HepG2 (cell line): ENCODE data around the gene ACSS3. TPM values are rescaled to one million over a fixed set of nuclear protein-coding genes. Genes with fewer than 3 reads are reported as not detected.

Source experiments
- ARID3A ChIP-seq: IDR thresholded peaks from 2 replicates; pipeline ENCODE4 v1.6.1; 2012; ENCODE audit warnings: low read depth, low read length, improper control_type of control experiment
- IRF1 ChIP-seq: sonication (generic); formaldehyde crosslinking; IDR thresholded peaks from 2 replicates; pipeline ENCODE4 v1.4.0; 2020; ENCODE audit warnings: low read depth, mild to moderate bottlenecking, missing genetic modification reagents
- NR2C2 ChIP-seq: sonication (generic); formaldehyde crosslinking; IDR thresholded peaks from 2 replicates; pipeline ENCODE4 v1.4.0; 2020; ENCODE audit warnings: missing genetic modification reagents, mild to moderate bottlenecking, moderate library complexity, borderline replicate concordance
- SCMH1 ChIP-seq: sonication (generic); formaldehyde crosslinking; IDR thresholded peaks from 2 replicates; pipeline ENCODE4 v1.9.0; 2021; ENCODE audit warnings: missing genetic modification reagents, mild to moderate bottlenecking, borderline replicate concordance
- SMAD1 ChIP-seq: sonication (generic); formaldehyde crosslinking; IDR thresholded peaks from 2 replicates; pipeline ENCODE4 v1.4.0; 2020; ENCODE audit warnings: missing genetic modification reagents, low read depth, mild to moderate bottlenecking, borderline replicate concordance
- SP5 ChIP-seq: IDR thresholded peaks from 2 replicates; pipeline ENCODE4 v1.6.1; 2016; ENCODE audit warnings: low read depth, borderline replicate concordance
- XRCC5 ChIP-seq: fragments of 200-400 bp; formaldehyde crosslinking; optimal IDR thresholded peaks from 2 replicates; pipeline ENCODE3; 2017; ENCODE audit warnings: mild to moderate bottlenecking, low read length
- ZMYM2 ChIP-seq: sonication (generic); formaldehyde crosslinking; IDR thresholded peaks from 2 replicates; pipeline ENCODE4 v1.8.0; 2022; ENCODE audit warnings: mild to moderate bottlenecking, missing genetic modification reagents
- ZNF251 ChIP-seq: sonication (generic); formaldehyde crosslinking; IDR thresholded peaks from 2 replicates; pipeline ENCODE4 v1.9.0; 2021; ENCODE audit warnings: mild to moderate bottlenecking, missing genetic modification reagents
- ZNF256 ChIP-seq: sonication (generic); formaldehyde crosslinking; conservative IDR thresholded peaks from 2 replicates; pipeline ENCODE4 v1.4.0; 2020; ENCODE audit warnings: missing genetic modification reagents
- ZNF484 ChIP-seq: sonication (generic); formaldehyde crosslinking; IDR thresholded peaks from 2 replicates; pipeline ENCODE4 v1.5.1; 2020; ENCODE audit warnings: mild to moderate bottlenecking, low read depth, missing genetic modification reagents, borderline replicate concordance
- ZNF580 ChIP-seq: IDR thresholded peaks from 2 replicates; pipeline ENCODE4 v1.6.1; 2016; ENCODE audit warnings: low read depth, borderline replicate concordance
- ZNF672 ChIP-seq: sonication (generic); formaldehyde crosslinking; IDR thresholded peaks from 2 replicates; pipeline ENCODE4 v1.8.1; 2022; ENCODE audit warnings: missing genetic modification reagents
- ZNF891 ChIP-seq: sonication (generic); formaldehyde crosslinking; IDR thresholded peaks from 2 replicates; pipeline ENCODE4 v1.5.0; 2020; ENCODE audit warnings: mild to moderate bottlenecking, missing genetic modification reagents
- polyA plus RNA-seq, 8 experiments: library from polyadenylated mRNA; depleted of rRNA in 3 of 8; stranded (reverse) in 7 of 8; unstranded in 1 of 8; fragments of >200 nt; fragmentation: Illumina TruSeq in 4 of 8; extraction: Trizol in 4 of 8; gene quantifications; 2 replicates each; pipeline versions ENCODE4 v1.2.1 to v1.2.3, GENCODE V29; 2011 to 2016; ENCODE audit warnings: low read depth in 4 of 8, missing spikeins in 1 of 8, mixed read lengths in 1 of 8; ENCODE audit not compliant: insufficient read depth in 1 of 8
- total RNA-seq, 5 experiments: library from RNA; depleted of rRNA; stranded (reverse); fragments of >200 nt; fragmentation: Illumina TruSeq; extraction: Trizol; gene quantifications; 2 replicates each; pipeline ENCODE4 v1.2.3, GENCODE V29; 2016; ENCODE audit warnings: low read depth in 1 of 5
- TF ChIP-seq, protein P1 (sequence below): fragments of 450-650 bp; IDR thresholded peaks from 2 replicates; pipeline ENCODE4 v1.6.1; 2017
- TF ChIP-seq, protein P2 (sequence below): sonication (generic); formaldehyde crosslinking; IDR thresholded peaks from 2 replicates; pipeline ENCODE4 v1.8.0; 2022; ENCODE audit warnings: missing genetic modification reagents, mild to moderate bottlenecking, moderate library complexity, borderline replicate concordance
- TF ChIP-seq, protein P3 (sequence below): sonication (generic); formaldehyde crosslinking; IDR thresholded peaks from 2 replicates; pipeline ENCODE4 v1.9.0; 2021; ENCODE audit warnings: mild to moderate bottlenecking, missing genetic modification reagents

ACSS3 gene
- total and polyA plus RNA-seq, 2 of the 13 experiments (the other 11 are each of a cell fraction or from before 2014, with no cell fraction given) = 79.5 to 86.3 TPM

DNA sequence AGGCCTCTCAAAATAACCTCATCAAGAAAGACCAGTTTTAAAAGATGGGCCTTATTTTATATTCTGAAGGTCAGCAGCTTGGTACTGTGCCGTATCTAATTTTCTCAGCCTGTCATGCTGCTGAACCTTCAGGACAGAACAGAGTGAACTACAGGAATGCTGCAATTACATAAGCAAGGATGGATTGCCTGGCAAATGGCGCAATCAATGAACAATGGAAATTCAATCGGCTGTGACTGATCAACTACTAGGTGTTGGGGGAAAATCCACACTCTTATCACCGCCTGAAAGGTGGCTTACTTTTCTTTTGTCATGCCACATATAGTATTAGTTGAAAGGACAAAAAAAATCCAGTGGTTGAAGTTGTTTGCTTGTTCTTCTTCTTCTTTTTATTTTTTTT lies 8.5 kb downstream of the ACSS3 start (continued):
- TF ChIP-seq, protein P1, sequence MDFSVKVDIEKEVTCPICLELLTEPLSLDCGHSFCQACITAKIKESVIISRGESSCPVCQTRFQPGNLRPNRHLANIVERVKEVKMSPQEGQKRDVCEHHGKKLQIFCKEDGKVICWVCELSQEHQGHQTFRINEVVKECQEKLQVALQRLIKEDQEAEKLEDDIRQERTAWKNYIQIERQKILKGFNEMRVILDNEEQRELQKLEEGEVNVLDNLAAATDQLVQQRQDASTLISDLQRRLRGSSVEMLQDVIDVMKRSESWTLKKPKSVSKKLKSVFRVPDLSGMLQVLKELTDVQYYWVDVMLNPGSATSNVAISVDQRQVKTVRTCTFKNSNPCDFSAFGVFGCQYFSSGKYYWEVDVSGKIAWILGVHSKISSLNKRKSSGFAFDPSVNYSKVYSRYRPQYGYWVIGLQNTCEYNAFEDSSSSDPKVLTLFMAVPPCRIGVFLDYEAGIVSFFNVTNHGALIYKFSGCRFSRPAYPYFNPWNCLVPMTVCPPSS = no peak
- TF ChIP-seq SP5 (CRISPR knock-in tag) (no peak), ARID3A (peak; percentile 93), ZNF891 (CRISPR knock-in tag) (no peak), SCMH1 (no peak), ZNF484 (no peak), ZNF256 (no peak), ZNF251 (CRISPR knock-in tag) (no peak), SMAD1 (CRISPR knock-in tag) (no peak), NR2C2 (no peak), ZNF672 (CRISPR knock-in tag) (no peak), XRCC5 (no peak), ZNF580 (CRISPR knock-in tag) (peak; percentile 77; the same call in 1 of the 2 replicates), ZMYM2 (CRISPR knock-in tag) (0 out of 2 replicates have a peak, but pooled peaks have one; percentile 29), IRF1 (no peak)
- TF ChIP-seq, protein P2, sequence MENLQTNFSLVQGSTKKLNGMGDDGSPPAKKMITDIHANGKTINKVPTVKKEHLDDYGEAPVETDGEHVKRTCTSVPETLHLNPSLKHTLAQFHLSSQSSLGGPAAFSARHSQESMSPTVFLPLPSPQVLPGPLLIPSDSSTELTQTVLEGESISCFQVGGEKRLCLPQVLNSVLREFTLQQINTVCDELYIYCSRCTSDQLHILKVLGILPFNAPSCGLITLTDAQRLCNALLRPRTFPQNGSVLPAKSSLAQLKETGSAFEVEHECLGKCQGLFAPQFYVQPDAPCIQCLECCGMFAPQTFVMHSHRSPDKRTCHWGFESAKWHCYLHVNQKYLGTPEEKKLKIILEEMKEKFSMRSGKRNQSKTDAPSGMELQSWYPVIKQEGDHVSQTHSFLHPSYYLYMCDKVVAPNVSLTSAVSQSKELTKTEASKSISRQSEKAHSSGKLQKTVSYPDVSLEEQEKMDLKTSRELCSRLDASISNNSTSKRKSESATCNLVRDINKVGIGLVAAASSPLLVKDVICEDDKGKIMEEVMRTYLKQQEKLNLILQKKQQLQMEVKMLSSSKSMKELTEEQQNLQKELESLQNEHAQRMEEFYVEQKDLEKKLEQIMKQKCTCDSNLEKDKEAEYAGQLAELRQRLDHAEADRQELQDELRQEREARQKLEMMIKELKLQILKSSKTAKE = no peak; the same call in 1 of the 2 replicates
- TF ChIP-seq, protein P3, sequence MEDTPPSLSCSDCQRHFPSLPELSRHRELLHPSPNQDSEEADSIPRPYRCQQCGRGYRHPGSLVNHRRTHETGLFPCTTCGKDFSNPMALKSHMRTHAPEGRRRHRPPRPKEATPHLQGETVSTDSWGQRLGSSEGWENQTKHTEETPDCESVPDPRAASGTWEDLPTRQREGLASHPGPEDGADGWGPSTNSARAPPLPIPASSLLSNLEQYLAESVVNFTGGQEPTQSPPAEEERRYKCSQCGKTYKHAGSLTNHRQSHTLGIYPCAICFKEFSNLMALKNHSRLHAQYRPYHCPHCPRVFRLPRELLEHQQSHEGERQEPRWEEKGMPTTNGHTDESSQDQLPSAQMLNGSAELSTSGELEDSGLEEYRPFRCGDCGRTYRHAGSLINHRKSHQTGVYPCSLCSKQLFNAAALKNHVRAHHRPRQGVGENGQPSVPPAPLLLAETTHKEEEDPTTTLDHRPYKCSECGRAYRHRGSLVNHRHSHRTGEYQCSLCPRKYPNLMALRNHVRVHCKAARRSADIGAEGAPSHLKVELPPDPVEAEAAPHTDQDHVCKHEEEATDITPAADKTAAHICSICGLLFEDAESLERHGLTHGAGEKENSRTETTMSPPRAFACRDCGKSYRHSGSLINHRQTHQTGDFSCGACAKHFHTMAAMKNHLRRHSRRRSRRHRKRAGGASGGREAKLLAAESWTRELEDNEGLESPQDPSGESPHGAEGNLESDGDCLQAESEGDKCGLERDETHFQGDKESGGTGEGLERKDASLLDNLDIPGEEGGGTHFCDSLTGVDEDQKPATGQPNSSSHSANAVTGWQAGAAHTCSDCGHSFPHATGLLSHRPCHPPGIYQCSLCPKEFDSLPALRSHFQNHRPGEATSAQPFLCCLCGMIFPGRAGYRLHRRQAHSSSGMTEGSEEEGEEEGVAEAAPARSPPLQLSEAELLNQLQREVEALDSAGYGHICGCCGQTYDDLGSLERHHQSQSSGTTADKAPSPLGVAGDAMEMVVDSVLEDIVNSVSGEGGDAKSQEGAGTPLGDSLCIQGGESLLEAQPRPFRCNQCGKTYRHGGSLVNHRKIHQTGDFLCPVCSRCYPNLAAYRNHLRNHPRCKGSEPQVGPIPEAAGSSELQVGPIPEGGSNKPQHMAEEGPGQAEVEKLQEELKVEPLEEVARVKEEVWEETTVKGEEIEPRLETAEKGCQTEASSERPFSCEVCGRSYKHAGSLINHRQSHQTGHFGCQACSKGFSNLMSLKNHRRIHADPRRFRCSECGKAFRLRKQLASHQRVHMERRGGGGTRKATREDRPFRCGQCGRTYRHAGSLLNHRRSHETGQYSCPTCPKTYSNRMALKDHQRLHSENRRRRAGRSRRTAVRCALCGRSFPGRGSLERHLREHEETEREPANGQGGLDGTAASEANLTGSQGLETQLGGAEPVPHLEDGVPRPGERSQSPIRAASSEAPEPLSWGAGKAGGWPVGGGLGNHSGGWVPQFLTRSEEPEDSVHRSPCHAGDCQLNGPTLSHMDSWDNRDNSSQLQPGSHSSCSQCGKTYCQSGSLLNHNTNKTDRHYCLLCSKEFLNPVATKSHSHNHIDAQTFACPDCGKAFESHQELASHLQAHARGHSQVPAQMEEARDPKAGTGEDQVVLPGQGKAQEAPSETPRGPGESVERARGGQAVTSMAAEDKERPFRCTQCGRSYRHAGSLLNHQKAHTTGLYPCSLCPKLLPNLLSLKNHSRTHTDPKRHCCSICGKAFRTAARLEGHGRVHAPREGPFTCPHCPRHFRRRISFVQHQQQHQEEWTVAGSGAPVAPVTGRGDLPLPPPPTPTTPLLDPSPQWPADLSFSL (CRISPR knock-in tag) = no peak
